A673 (cell line): ENCODE data around the gene MSL3.

Experiments
- CTCF ChIP-seq: fragments of 300-800, 200-600 bp; sonication (generic); conservative IDR thresholded peaks from 2 replicates; pipeline ENCODE4 v1.5.1; 2017; ENCODE audit warnings: low read depth, mild to moderate bottlenecking, antibody characterized with exemption, low read length, moderate library complexity, mixed read lengths
- EZH2 ChIP-seq: fragments of 200-600 bp; sonication (generic); IDR thresholded peaks from 2 replicates; pipeline ENCODE4 v1.6.1; 2017; ENCODE audit warnings: borderline replicate concordance, low read depth, mild to moderate bottlenecking, mixed read lengths, antibody characterized with exemption, low read length; ENCODE audit not compliant: poor library complexity, severe bottlenecking

- TF ChIP-seq CTCF, result no peak
- TF ChIP-seq EZH2, result no peak
Observed at GRCh38 chrX:11791090-11791489, 33.1 kb downstream of the MSL3 start.
